ENCODE results near the gene SLC12A7.

The SLC12A7 gene

GRCh38 chr5:1133510-1134201 lies 21.8 kb upstream of the SLC12A7 start:
- no peak for TF ChIP-seq CTCF (IDR thresholded peaks at IDR 0.05)

- TF ChIP-seq CTCF (IDR thresholded peaks at IDR 0.05), result no peak
These were observed 21.2 kb upstream of the SLC12A7 start for GRCh38 chr5:1133108-1133507.

- no peak for TF ChIP-seq CTCF (IDR thresholded peaks at IDR 0.05)
These were observed 20.7 kb upstream of the SLC12A7 start for GRCh38 chr5:1132570-1132969.

- TF ChIP-seq CTCF (IDR thresholded peaks at IDR 0.05), result no peak
These were observed 19.9 kb upstream of the SLC12A7 start for GRCh38 chr5:1131726-1132125.

GRCh38 chr5:1131191-1131621 lies 19.3 kb upstream of the SLC12A7 start:
- no peak for TF ChIP-seq CTCF (IDR thresholded peaks at IDR 0.05)

- no peak for TF ChIP-seq CTCF (IDR thresholded peaks at IDR 0.05)
These were observed 18.5 kb upstream of the SLC12A7 start for GRCh38 chr5:1130218-1130946.

- TF ChIP-seq CTCF (IDR thresholded peaks at IDR 0.05), result no peak
These were observed 17.8 kb upstream of the SLC12A7 start for GRCh38 chr5:1129711-1130055.
